HepG2 (cell line): ENCODE results near the gene TPRN. TPM values are rescaled to one million over a fixed set of nuclear protein-coding genes. Genes with fewer than 3 reads are reported as not detected.

Source experiments
- AKNA ChIP-seq: sonication (generic); formaldehyde crosslinking; IDR thresholded peaks from 2 replicates; pipeline ENCODE4 v1.4.0; 2020; ENCODE audit warnings: missing genetic modification reagents, borderline replicate concordance
- CENPX ChIP-seq: sonication (generic); formaldehyde crosslinking; IDR thresholded peaks from 2 replicates; pipeline ENCODE4 v1.9.0; 2021; ENCODE audit warnings: mild to moderate bottlenecking, missing genetic modification reagents, moderate library complexity
- CHCHD3 ChIP-seq: sonication (generic); formaldehyde crosslinking; IDR thresholded peaks from 2 replicates; pipeline ENCODE4 v1.8.0; 2022; ENCODE audit warnings: mild to moderate bottlenecking, missing genetic modification reagents, moderate library complexity
- DBP ChIP-seq: sonication (generic); formaldehyde crosslinking; IDR thresholded peaks from 2 replicates; pipeline ENCODE4 v1.4.0; 2020; ENCODE audit warnings: missing genetic modification reagents; ENCODE audit errors: not compliant biosample characterization
- FOXA1 ChIP-seq, 2 experiments: fragments of 450-650 bp in 1 of 2; sonication (generic) in 1 of 2; formaldehyde crosslinking in 1 of 2; IDR thresholded peaks; 2 replicates each; pipeline versions ENCODE4 v1.4.0 to v1.6.1; 2016 to 2020; ENCODE audit warnings: missing genetic modification reagents in 1 of 2
- GFI1 ChIP-seq: sonication (generic); formaldehyde crosslinking; IDR thresholded peaks from 2 replicates; pipeline ENCODE4 v1.5.0; 2020; ENCODE audit warnings: missing genetic modification reagents, mild to moderate bottlenecking, borderline replicate concordance
- HNF4G ChIP-seq, 2 experiments: sonication (generic) in 1 of 2; formaldehyde crosslinking in 1 of 2; IDR thresholded peaks; 2 replicates each; pipeline versions ENCODE4 v1.4.0 to v1.6.1; 2011 to 2020; ENCODE audit warnings: borderline replicate concordance in 2 of 2, low read depth in 2 of 2, mild to moderate bottlenecking in 2 of 2, low read length in 1 of 2, missing genetic modification reagents in 1 of 2, moderate library complexity in 1 of 2
- NFE2L2 ChIP-seq: fragments of 150-350 bp; IDR thresholded peaks from 2 replicates; pipeline ENCODE4 v1.6.1; 2014; ENCODE audit warnings: low read length
- POGZ ChIP-seq: sonication (generic); formaldehyde crosslinking; IDR thresholded peaks from 2 replicates; pipeline ENCODE4 v1.4.0; 2020; ENCODE audit warnings: mild to moderate bottlenecking, missing genetic modification reagents
- RBM22 ChIP-seq: fragments of 200-400 bp; formaldehyde crosslinking; optimal IDR thresholded peaks from 2 replicates; pipeline ENCODE3; 2017; ENCODE audit warnings: mild to moderate bottlenecking, low read length, moderate library complexity
- SMARCE1 ChIP-seq: fragments of 450-650 bp; IDR thresholded peaks from 2 replicates; pipeline ENCODE4 v1.6.1; 2017; ENCODE audit warnings: borderline replicate concordance
- SP1 ChIP-seq, 2 experiments: fragments of 450-650 bp in 1 of 2; sonication (generic) in 1 of 2; formaldehyde crosslinking in 1 of 2; IDR thresholded peaks; 2 replicates each; pipeline versions ENCODE4 v1.4.0 to v1.6.1; 2016 to 2020; ENCODE audit warnings: missing genetic modification reagents in 1 of 2
- ZFP62 ChIP-seq: sonication (generic); formaldehyde crosslinking; IDR thresholded peaks from 2 replicates; pipeline ENCODE4 v1.4.0; 2020; ENCODE audit warnings: missing genetic modification reagents
- ZNF12 ChIP-seq: sonication (generic); formaldehyde crosslinking; IDR thresholded peaks from 2 replicates; pipeline ENCODE4 v1.5.0; 2020; ENCODE audit warnings: missing genetic modification reagents
- ZNF546 ChIP-seq: sonication (generic); formaldehyde crosslinking; conservative IDR thresholded peaks from 2 replicates; pipeline ENCODE4 v1.8.1; 2023; ENCODE audit warnings: mild to moderate bottlenecking, missing genetic modification reagents
- ZNF75D ChIP-seq: sonication (generic); formaldehyde crosslinking; IDR thresholded peaks from 2 replicates; pipeline ENCODE4 v1.8.1; 2023; ENCODE audit warnings: missing genetic modification reagents, mild to moderate bottlenecking, borderline replicate concordance
- polyA plus RNA-seq, 8 experiments: library from polyadenylated mRNA; depleted of rRNA in 3 of 8; stranded (reverse) in 7 of 8; unstranded in 1 of 8; fragments of >200 nt; fragmentation: Illumina TruSeq in 4 of 8; extraction: Trizol in 4 of 8; gene quantifications; 2 replicates each; pipeline versions ENCODE4 v1.2.1 to v1.2.3, GENCODE V29; 2011 to 2016; ENCODE audit warnings: low read depth in 4 of 8, missing spikeins in 1 of 8, mixed read lengths in 1 of 8; ENCODE audit not compliant: insufficient read depth in 1 of 8
- total RNA-seq, 5 experiments: library from RNA; depleted of rRNA; stranded (reverse); fragments of >200 nt; fragmentation: Illumina TruSeq; extraction: Trizol; gene quantifications; 2 replicates each; pipeline ENCODE4 v1.2.3, GENCODE V29; 2016; ENCODE audit warnings: low read depth in 1 of 5
- TF ChIP-seq, protein P1 (sequence below): sonication (generic); formaldehyde crosslinking; IDR thresholded peaks from 2 replicates; pipeline ENCODE4 v1.4.0; 2020; ENCODE audit warnings: missing genetic modification reagents, borderline replicate concordance

The TPRN gene
- total and polyA plus RNA-seq, 2 of the 13 experiments (the other 11 are each of a cell fraction or from before 2014, with no cell fraction given), result 10.1 to 19.2 TPM

GRCh38 chr9:137205126-137206069 lies 4.9 kb upstream of the TPRN start, which contains the start of the genes NDOR1 and TMEM203 (continued):
- TF ChIP-seq FOXA1 (IDR thresholded peaks at IDR 0.05) (no peak), FOXA1 (CRISPR knock-in tag; IDR thresholded peaks at IDR 0.05) (peak; percentile 28; the same call in 1 of the 2 replicates), ZNF546 (CRISPR knock-in tag) (no peak), DBP (CRISPR knock-in tag) (no peak), HNF4G (IDR thresholded peaks at IDR 0.05; ENCODE audit: borderline replicate concordance, low read depth, low read length) (peak; percentile 50; the same call in 1 of the 2 replicates), HNF4G (CRISPR knock-in tag; IDR thresholded peaks at IDR 0.05; ENCODE audit: borderline replicate concordance, low read depth) (0 out of 2 replicates have a peak, but pooled peaks have one; percentile 29), SMARCE1 (no peak), ZNF12 (CRISPR knock-in tag) (0 out of 2 replicates have a peak, but pooled peaks have one; percentile 31), ZNF75D (CRISPR knock-in tag) (no peak), GFI1 (CRISPR knock-in tag) (no peak; the same call in 1 of the 2 replicates), NFE2L2 (no peak), AKNA (CRISPR knock-in tag) (no peak), POGZ (CRISPR knock-in tag) (peak; percentile 70), SP1 (IDR thresholded peaks at IDR 0.05) (no peak), SP1 (CRISPR knock-in tag; IDR thresholded peaks at IDR 0.05) (peak; percentile 80), RBM22 (no peak), CENPX (CRISPR knock-in tag) (no peak), ZFP62 (no peak), CHCHD3 (CRISPR knock-in tag) (0 out of 2 replicates have a peak, but pooled peaks have one; percentile 68)
- TF ChIP-seq, protein P1, sequence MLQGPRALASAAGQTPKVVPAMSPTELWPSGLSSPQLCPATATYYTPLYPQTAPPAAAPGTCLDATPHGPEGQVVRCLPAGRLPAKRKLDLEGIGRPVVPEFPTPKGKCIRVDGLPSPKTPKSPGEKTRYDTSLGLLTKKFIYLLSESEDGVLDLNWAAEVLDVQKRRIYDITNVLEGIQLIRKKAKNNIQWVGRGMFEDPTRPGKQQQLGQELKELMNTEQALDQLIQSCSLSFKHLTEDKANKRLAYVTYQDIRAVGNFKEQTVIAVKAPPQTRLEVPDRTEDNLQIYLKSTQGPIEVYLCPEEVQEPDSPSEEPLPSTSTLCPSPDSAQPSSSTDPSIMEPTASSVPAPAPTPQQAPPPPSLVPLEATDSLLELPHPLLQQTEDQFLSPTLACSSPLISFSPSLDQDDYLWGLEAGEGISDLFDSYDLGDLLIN (CRISPR knock-in tag), result 0 out of 2 replicates have a peak, but pooled peaks have one; percentile 23
